CD4-positive, alpha-beta T cell treated with Interleukin-17A for 1 hour (primary cell): ENCODE measurements around the gene IMPDH2.

ENCODE experiments used
- DNase-seq: peaks from one replicate; pipeline ENCODE4 v3.0.0-alpha.2; 2020

IMPDH2 gene

GRCh38 chr3:49005303-49005680, 23.9 kb downstream of the IMPDH2 start:
- no peak for DNase-seq

GRCh38 chr3:49004352-49005302, 24.6 kb downstream of the IMPDH2 start:
- no peak for DNase-seq

- DNase-seq: no peak
These were observed 28.0 kb downstream of the IMPDH2 start for GRCh38 chr3:49001155-49001554.

- no peak for DNase-seq
These were observed 29.9 kb downstream of the IMPDH2 start for GRCh38 chr3:48999085-48999858.

- DNase-seq: no peak
These were observed 31.2 kb downstream of the IMPDH2 start for GRCh38 chr3:48997714-48998637.

- DNase-seq: no peak
These were observed 32.0 kb downstream of the IMPDH2 start for GRCh38 chr3:48997102-48997635.

GRCh38 chr3:48996640-48997039, 32.6 kb downstream of the IMPDH2 start:
- DNase-seq: no peak

GRCh38 chr3:48993834-48994233, 35.4 kb downstream of the IMPDH2 start:
- no peak for DNase-seq

GRCh38 chr3:48991851-48992545, 37.2 kb downstream of the IMPDH2 start:
- no peak for DNase-seq

- peak; percentile 49 for DNase-seq
These were observed 38.3 kb downstream of the IMPDH2 start for GRCh38 chr3:48990636-48991469.

GRCh38 chr3:48989796-48990635, 39.2 kb downstream of the IMPDH2 start, which contains the start of gene P4HTM:
Gene P4HTM (plus strand): TSS chr3:48990241. CDS start chr3:48990257, 16 bp downstream.
- peak; percentile 73 for DNase-seq

GRCh38 chr3:48989126-48989795, 39.9 kb downstream of the IMPDH2 start:
- no peak for DNase-seq

- no peak for DNase-seq
These were observed 43.3 kb downstream of the IMPDH2 start for GRCh38 chr3:48985831-48986376.

- DNase-seq: no peak
These were observed 44.5 kb downstream of the IMPDH2 start for GRCh38 chr3:48984663-48985062.

- no peak for DNase-seq
These were observed 46.1 kb downstream of the IMPDH2 start for GRCh38 chr3:48983096-48983495.

- DNase-seq: no peak
These were observed 46.5 kb downstream of the IMPDH2 start for GRCh38 chr3:48982686-48983085.

GRCh38 chr3:48982016-48982415, 47.2 kb downstream of the IMPDH2 start:
- no peak for DNase-seq

GRCh38 chr3:48980295-48980694, 48.9 kb downstream of the IMPDH2 start:
- no peak for DNase-seq

GRCh38 chr3:48979451-48979850, 49.7 kb downstream of the IMPDH2 start:
- DNase-seq: no peak
